ENCODE results near the gene TAS2R40. TPM values are rescaled to one million over a fixed set of nuclear protein-coding genes. Genes with fewer than 3 reads are reported as not detected.

The TAS2R40 gene
- total and polyA plus RNA-seq, 2 donors from 2014 or later, result not detected

GRCh38 chr7:143223784-143224183 lies 1.9 kb downstream of the TAS2R40 start:
- no peaks in the 10 kb centered on the region for H3K27me3 ChIP-seq (ENCODE audit: control insufficient read depth, insufficient read depth, low read length)
- no peak overlapping the region for H3K4me3 ChIP-seq (ENCODE audit: low read length in 3 of 3)
- DNase-seq (no peak), FAIRE-seq (no peak)
- TF ChIP-seq CTCF (IDR thresholded peaks at IDR 0.05; ENCODE audit: borderline replicate concordance, extremely low read depth, insufficient read depth), result no peak
- no peak overlapping the region for H3K27ac ChIP-seq (ENCODE audit: low read depth in 2 of 2, low read length in 2 of 2)
- intact Hi-C loops (cut with DNase I), result no loop called here
- no peak overlapping the region for H3K9ac ChIP-seq (ENCODE audit: low read length in 3 of 3)
- no peaks in the 10 kb centered on the region for H3K4me1 ChIP-seq (ENCODE audit: control insufficient read depth in 2 of 3, insufficient read depth in 2 of 3, low read depth in 1 of 3, low read length in 3 of 3)
- H3K9me3 ChIP-seq (ENCODE audit: control insufficient read depth in 2 of 3, insufficient read depth in 1 of 3, low read length in 3 of 3), result no peaks in the 10 kb centered on the region
- H3K36me3 ChIP-seq (ENCODE audit: control insufficient read depth in 2 of 3, insufficient read depth in 3 of 3, low read length in 3 of 3), result no peaks in the 10 kb centered on the region

GRCh38 chr7:143225047-143225446 lies 3.2 kb downstream of the TAS2R40 start:
- H3K27ac ChIP-seq (ENCODE audit: low read depth in 2 of 2, low read length in 2 of 2), result no peak overlapping the region
- DNase-seq (no peak), FAIRE-seq (no peak)
- TF ChIP-seq CTCF (IDR thresholded peaks at IDR 0.05; ENCODE audit: borderline replicate concordance, extremely low read depth, insufficient read depth), result no peak
- intact Hi-C loops (cut with DNase I), result no loop called here
- no peaks in the 10 kb centered on the region for H3K9me3 ChIP-seq (ENCODE audit: control insufficient read depth in 2 of 3, insufficient read depth in 1 of 3, low read length in 3 of 3)
- no peak overlapping the region for H3K4me3 ChIP-seq (ENCODE audit: low read length in 3 of 3)
- H3K27me3 ChIP-seq (ENCODE audit: control insufficient read depth, insufficient read depth, low read length), result no peaks in the 10 kb centered on the region
- H3K36me3 ChIP-seq (ENCODE audit: control insufficient read depth in 2 of 3, insufficient read depth in 3 of 3, low read length in 3 of 3), result no peaks in the 10 kb centered on the region
- no peak overlapping the region for H3K9ac ChIP-seq (ENCODE audit: low read length in 3 of 3)
- no peaks in the 10 kb centered on the region for H3K4me1 ChIP-seq (ENCODE audit: control insufficient read depth in 2 of 3, insufficient read depth in 2 of 3, low read depth in 1 of 3, low read length in 3 of 3)

GRCh38 chr7:143227806-143228205 lies 6.0 kb downstream of the TAS2R40 start:
- Histone ChIP-seq H3K36me3 (ENCODE audit: control insufficient read depth in 2 of 3, insufficient read depth in 3 of 3, low read length in 3 of 3) (no peaks in the 10 kb centered on the region), H3K27me3 (ENCODE audit: control insufficient read depth, insufficient read depth, low read length) (no peaks in the 10 kb centered on the region), H3K4me1 (ENCODE audit: control insufficient read depth in 2 of 3, insufficient read depth in 2 of 3, low read depth in 1 of 3, low read length in 3 of 3) (no peaks in the 10 kb centered on the region), H3K27ac (ENCODE audit: low read depth in 2 of 2, low read length in 2 of 2) (no peak overlapping the region), H3K9ac (ENCODE audit: low read length in 3 of 3) (no peak overlapping the region), H3K9me3 (ENCODE audit: control insufficient read depth in 2 of 3, insufficient read depth in 1 of 3, low read length in 3 of 3) (peaks cover 0 to 4% (median 0%) of the 10 kb centered on the region in 3 donors), H3K4me3 (ENCODE audit: low read length in 3 of 3) (no peak overlapping the region)
- intact Hi-C loops (cut with DNase I), result no loop called here
- no peak for TF ChIP-seq CTCF (IDR thresholded peaks at IDR 0.05; ENCODE audit: borderline replicate concordance, extremely low read depth, insufficient read depth)
- FAIRE-seq (no peak), DNase-seq (peak in 2 of 5 donors; percentile 16 to 38)
